GM18868 (cell line): ENCODE data around the gene FN3KRP.

ENCODE experiments used
- ATAC-seq: cut with Tn5 transposase; IDR thresholded peaks from one replicate; pipeline ENCODE4 v1.9.1; 2021; ENCODE audit warnings: mild to moderate bottlenecking, moderate library complexity; ENCODE audit not compliant: unreplicated experiment

Gene FN3KRP

DNA sequence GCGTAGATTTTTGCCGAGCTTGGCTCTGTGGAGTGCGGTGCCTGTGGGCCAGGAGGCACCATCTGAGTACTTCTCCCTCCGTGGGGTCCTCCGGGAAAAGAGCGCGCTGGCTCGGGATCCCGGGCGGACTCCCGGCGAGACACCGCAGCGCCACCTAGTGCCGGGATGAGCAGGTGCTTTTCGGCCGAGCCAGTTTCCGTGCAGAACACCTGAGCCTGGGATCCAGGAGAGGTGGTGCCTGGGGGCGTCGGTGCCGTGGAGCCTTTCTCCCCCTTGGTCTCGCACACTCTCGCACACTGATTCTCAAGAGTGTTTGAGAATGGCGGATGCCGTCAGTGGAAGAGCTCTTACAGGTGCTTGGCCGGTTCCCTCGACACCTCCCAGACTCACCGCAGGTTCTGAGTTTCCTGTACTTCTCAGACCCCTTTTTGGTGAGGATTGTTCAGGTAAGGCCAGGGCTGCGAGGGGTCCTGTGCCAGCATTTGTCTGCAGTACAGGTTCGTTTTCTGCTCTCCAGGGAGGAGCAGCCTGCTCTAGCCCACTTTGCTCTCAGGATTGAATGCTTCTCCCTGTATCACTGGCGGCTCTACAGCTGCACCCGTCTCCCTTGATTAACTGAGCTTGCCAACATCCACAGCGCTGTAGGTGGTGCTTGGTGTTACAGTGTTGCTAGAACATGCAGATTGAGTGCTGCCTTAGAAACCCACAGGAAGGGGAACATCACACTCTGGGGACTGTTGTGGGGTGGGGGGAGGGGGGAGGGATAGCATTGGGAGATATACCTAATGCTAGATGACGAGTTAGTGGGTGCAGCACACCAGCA lies 58.7 kb downstream of the FN3KRP start:
- ATAC-seq, result no peak

DNA sequence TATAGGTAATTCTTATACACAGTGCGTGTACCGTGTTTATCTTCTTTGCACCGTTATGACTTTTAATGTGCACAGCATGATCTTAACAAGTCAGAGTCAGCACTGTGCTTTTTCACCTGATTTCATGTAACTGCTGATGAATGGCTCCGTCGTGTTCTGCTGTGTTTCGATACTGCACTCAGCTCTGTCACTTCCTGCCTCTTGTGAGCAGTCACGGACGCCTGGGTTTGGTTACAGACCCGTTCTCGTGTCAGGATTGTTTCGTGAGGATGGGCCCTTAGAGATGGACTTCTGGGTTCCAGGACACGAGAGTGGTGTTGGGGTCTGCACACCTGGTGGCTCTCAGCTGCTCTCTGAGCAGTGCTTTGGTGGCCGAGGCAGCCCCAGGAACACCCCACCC lies 59.9 kb downstream of the FN3KRP start:
- no peak for ATAC-seq
